ENCODE data around the gene FAM184B. TPM values are rescaled to one million over a fixed set of nuclear protein-coding genes. Genes with fewer than 3 reads are reported as not detected.

FAM184B gene
- total and polyA plus RNA-seq, 8 donors = 0.06 to 0.27 (median 0.18) TPM

DNA sequence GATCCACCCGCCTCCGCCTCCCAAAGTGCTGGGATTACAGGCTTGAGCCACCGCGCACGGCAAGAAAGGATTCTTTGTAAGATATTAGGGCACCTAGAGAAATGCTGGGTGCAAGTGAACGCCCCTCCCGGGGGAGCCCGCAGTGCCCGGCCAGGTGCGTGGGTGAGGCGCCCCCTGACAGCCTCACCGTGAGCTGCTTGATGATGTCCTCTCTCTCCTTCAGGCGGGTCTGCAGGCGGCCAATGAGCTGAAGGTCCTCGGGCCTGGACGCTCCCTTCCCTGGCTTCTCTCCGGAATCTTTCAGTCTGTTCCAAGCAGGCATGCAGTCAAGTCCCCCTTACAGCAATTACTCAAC is 145.1 kb downstream of the FAM184B start:
- Histone ChIP-seq H3K36me3 (peaks cover 0 to 65% of the 10 kb centered on the region in 2 donors), H3K27me3 (no peaks in the 10 kb centered on the region)
- ATAC-seq = peak; percentile 14

DNA sequence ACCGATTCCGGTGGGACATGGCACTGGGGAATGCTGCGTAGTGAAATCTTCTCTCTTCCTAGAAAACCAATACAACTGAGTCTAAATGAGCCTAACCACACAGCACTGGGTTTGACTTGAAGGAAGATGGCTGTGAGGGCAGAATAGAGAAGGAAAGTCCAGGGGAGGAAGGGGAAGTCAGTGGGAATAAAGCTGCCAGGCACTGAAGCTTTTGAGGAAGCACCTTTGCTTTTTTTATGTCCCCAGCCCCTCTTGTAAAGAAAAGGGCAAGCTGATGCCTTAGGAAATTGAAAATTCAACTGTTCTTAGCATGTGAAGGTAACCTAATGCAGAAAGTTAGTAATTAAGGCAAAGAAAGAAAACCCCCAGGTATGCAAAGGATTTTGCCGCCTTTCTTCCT is 146.4 kb downstream of the FAM184B start:
- intact Hi-C loops (cut with DNase I) = loop anchor here in 1 of 2 donors (5.0 kb wide), 1 partner anchor 88 kb away; no protein-coding TSS in a partner anchor
- no peak for ATAC-seq
- no peaks in the 10 kb centered on the region for H3K9me3 ChIP-seq

More for the DNA sequence above, 145.1 kb downstream of the FAM184B start:
- Histone ChIP-seq H3K4me1 (no peaks in the 10 kb centered on the region), H3K4me3 (no peak overlapping the region), H3K27ac (no peak overlapping the region), H3K9me3 (no peaks in the 10 kb centered on the region)
- TF ChIP-seq, protein P1, sequence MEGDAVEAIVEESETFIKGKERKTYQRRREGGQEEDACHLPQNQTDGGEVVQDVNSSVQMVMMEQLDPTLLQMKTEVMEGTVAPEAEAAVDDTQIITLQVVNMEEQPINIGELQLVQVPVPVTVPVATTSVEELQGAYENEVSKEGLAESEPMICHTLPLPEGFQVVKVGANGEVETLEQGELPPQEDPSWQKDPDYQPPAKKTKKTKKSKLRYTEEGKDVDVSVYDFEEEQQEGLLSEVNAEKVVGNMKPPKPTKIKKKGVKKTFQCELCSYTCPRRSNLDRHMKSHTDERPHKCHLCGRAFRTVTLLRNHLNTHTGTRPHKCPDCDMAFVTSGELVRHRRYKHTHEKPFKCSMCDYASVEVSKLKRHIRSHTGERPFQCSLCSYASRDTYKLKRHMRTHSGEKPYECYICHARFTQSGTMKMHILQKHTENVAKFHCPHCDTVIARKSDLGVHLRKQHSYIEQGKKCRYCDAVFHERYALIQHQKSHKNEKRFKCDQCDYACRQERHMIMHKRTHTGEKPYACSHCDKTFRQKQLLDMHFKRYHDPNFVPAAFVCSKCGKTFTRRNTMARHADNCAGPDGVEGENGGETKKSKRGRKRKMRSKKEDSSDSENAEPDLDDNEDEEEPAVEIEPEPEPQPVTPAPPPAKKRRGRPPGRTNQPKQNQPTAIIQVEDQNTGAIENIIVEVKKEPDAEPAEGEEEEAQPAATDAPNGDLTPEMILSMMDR (IDR thresholded peaks at IDR 0.05) = no peak
- intact Hi-C loops (cut with DNase I) = loop anchor here in 1 of 2 donors (5.0 kb wide), 1 partner anchor 89 kb away; no protein-coding TSS in a partner anchor
- no peak for DNase-seq

DNA sequence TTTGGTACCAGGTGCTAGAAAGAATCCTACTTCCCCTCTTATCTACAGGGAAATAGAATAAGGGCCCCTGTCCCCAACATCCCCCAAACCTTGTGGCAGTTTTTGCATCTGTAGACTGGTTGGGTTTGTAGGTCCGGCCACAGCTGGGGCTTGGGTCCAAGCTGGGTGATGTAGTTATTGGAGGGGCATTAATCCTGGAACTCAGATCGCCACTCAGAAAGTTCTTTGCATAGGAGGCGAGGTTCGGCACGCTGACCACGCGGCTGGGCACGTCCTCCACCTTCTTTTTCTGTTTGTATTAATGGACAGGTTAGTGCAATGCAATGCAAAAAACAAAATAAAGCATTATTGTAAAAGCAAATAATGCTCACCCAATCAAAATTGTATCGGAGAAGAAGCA is 147.8 kb downstream of the FAM184B start:
- Histone ChIP-seq H3K27ac (no peak overlapping the region), H3K4me1 (no peaks in the 10 kb centered on the region), H3K27me3 (no peaks in the 10 kb centered on the region), H3K9me3 (no peaks in the 10 kb centered on the region), H3K36me3 (peaks cover 0 to 81% of the 10 kb centered on the region in 2 donors), H3K4me3 (no peak overlapping the region)
- ATAC-seq (no peak), DNase-seq (no peak)
- intact Hi-C loops (cut with DNase I) = no loop called here
- TF ChIP-seq, protein P1 (IDR thresholded peaks at IDR 0.05) = no peak

More for the DNA sequence above, 146.4 kb downstream of the FAM184B start:
- H3K27ac ChIP-seq = no peak overlapping the region
- H3K4me3 ChIP-seq = no peak overlapping the region
- peaks cover 0 to 77% of the 10 kb centered on the region in 2 donors for H3K36me3 ChIP-seq
- no peak for DNase-seq
- TF ChIP-seq, protein P1 (IDR thresholded peaks at IDR 0.05) = no peak
- no peaks in the 10 kb centered on the region for H3K4me1 ChIP-seq
- no peaks in the 10 kb centered on the region for H3K27me3 ChIP-seq

DNA sequence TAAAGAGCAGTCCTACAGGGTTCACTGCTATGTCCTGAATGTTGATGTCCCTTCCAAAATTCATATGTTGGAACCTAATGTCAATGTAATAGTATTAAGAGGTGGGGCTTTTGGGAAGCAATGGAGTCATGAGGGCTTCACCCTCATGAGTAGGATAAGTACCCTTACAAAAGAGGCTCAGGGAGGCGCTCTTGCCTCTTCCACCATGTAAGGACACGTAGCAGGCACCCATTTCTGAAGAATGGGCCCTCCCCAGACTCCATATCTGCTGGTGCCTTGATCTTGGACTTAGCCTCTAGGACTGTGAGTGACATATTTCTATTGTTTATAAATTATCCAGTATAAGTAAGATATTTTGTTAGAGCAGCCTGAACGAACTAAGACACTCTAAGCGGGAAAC is 151.2 kb downstream of the FAM184B start:
- Histone ChIP-seq H3K4me3 (no peak overlapping the region), H3K4me1 (no peaks in the 10 kb centered on the region), H3K27me3 (no peaks in the 10 kb centered on the region), H3K27ac (no peak overlapping the region), H3K36me3 (peaks cover 0 to 99% of the 10 kb centered on the region in 2 donors), H3K9me3 (no peaks in the 10 kb centered on the region)
- ATAC-seq (no peak), DNase-seq (no peak)
- intact Hi-C loops (cut with DNase I) = no loop called here
- TF ChIP-seq, protein P1 (IDR thresholded peaks at IDR 0.05) = no peak

DNA sequence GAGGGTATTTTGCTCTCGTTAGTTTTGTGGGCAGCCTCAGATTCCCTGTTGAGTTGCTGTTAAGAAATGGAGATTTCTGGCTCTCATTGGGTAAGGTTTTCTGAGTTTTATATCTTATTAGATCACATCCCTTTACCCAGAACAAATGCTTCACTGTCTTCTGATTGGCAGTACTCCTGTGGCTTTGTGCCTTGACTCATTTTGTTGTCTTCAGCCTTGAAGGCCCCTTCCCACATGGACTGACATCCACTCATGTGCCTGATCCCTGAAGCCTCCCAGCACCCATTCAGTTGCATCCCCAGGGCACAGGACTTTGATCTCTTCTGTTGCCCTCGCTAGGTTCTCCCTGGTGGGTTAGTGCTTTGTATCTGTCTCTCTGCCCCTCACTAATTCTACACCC is 156.6 kb downstream of the FAM184B start:
- TF ChIP-seq, protein P1 (IDR thresholded peaks at IDR 0.05) = no peak
- intact Hi-C loops (cut with DNase I) = no loop called here
- DNase-seq = no peak
- Histone ChIP-seq H3K4me3 (no peak overlapping the region), H3K27me3 (no peaks in the 10 kb centered on the region), H3K36me3 (peaks cover 0 to 99% of the 10 kb centered on the region in 2 donors), H3K4me1 (no peaks in the 10 kb centered on the region), H3K27ac (no peak overlapping the region), H3K9me3 (no peaks in the 10 kb centered on the region)
- no peak for ATAC-seq

All from left lung (tissue), 10 donors.